Measurements from ENCODE around the gene APAF1.

APAF1 gene

GRCh38 chr12:98699586-98699985 is 54.5 kb downstream of the APAF1 start:
- DNase-seq (ENCODE audit: low spot score), result no peak
- in situ Hi-C loops (cut with MboI; ENCODE audit: low pct_unique_long_range_greater_than_20kb, low sequenced_read_pairs, unreplicated experiment), result no loop called here
- TF ChIP-seq CTCF (IDR thresholded peaks at IDR 0.05; ENCODE audit: extremely low read depth, insufficient read depth, missing control alignments), result no peak

GRCh38 chr12:98701166-98701565 is 56.1 kb downstream of the APAF1 start:
- in situ Hi-C loops (cut with MboI; ENCODE audit: low pct_unique_long_range_greater_than_20kb, low sequenced_read_pairs, unreplicated experiment), result no loop called here
- DNase-seq (ENCODE audit: low spot score), result no peak
- TF ChIP-seq CTCF (IDR thresholded peaks at IDR 0.05; ENCODE audit: extremely low read depth, insufficient read depth, missing control alignments), result no peak

GRCh38 chr12:98709022-98709421 is 63.9 kb downstream of the APAF1 start:
- in situ Hi-C loops (cut with MboI; ENCODE audit: low pct_unique_long_range_greater_than_20kb, low sequenced_read_pairs, unreplicated experiment), result no loop called here
- no peak for DNase-seq (ENCODE audit: low spot score)

GRCh38 chr12:98714426-98714825 is 69.3 kb downstream of the APAF1 start:
- in situ Hi-C loops (cut with MboI; ENCODE audit: low pct_unique_long_range_greater_than_20kb, low sequenced_read_pairs, unreplicated experiment), result no loop called here
- no peak for DNase-seq (ENCODE audit: low spot score)
- TF ChIP-seq CTCF (IDR thresholded peaks at IDR 0.05; ENCODE audit: extremely low read depth, insufficient read depth, missing control alignments), result no peak

More at GRCh38 chr12:98709022-98709421, 63.9 kb downstream of the APAF1 start:
- no peak for TF ChIP-seq CTCF (IDR thresholded peaks at IDR 0.05; ENCODE audit: extremely low read depth, insufficient read depth, missing control alignments)

GRCh38 chr12:98719515-98720504 is 74.7 kb downstream of the APAF1 start:
- peak; percentile 17 for DNase-seq (ENCODE audit: low spot score)
- in situ Hi-C loops (cut with MboI; ENCODE audit: low pct_unique_long_range_greater_than_20kb, low sequenced_read_pairs, unreplicated experiment), result no loop called here
- TF ChIP-seq CTCF (IDR thresholded peaks at IDR 0.05; ENCODE audit: extremely low read depth, insufficient read depth, missing control alignments), result no peak

- TF ChIP-seq CTCF (IDR thresholded peaks at IDR 0.05; ENCODE audit: extremely low read depth, insufficient read depth, missing control alignments), result no peak
- in situ Hi-C loops (cut with MboI; ENCODE audit: low pct_unique_long_range_greater_than_20kb, low sequenced_read_pairs, unreplicated experiment), result no loop called here
- DNase-seq (ENCODE audit: low spot score), result no peak
Observed at GRCh38 chr12:98721204-98721702, 76.2 kb downstream of the APAF1 start.

Data from GM13977 (cell line).